Loucy (cell line): ENCODE data around the gene GOLGA1.

ENCODE experiments used
- H2AFZ ChIP-seq: fragments of 200-600 bp; sonication (generic); 2 replicates; pipeline ENCODE4 v1.6.0; 2016; ENCODE audit warnings: antibody characterized with exemption, mild to moderate bottlenecking, low read length, moderate library complexity
- H3F3A ChIP-seq: fragments of 200-600 bp; 2 replicates; pipeline ENCODE4 v1.6.0; 2016; ENCODE audit warnings: antibody characterized with exemption, low read depth, mild to moderate bottlenecking
- H3K27me3 ChIP-seq: fragments of 200-600 bp; sonication (generic); 2 replicates; pipeline ENCODE4 v1.6.1; 2014; ENCODE audit warnings: low read length, mild to moderate bottlenecking; ENCODE audit not compliant: insufficient read depth, poor library complexity, severe bottlenecking
- H3K36me3 ChIP-seq: fragments of 200-600 bp; sonication (generic); 2 replicates; pipeline ENCODE4 v1.6.1; 2016; ENCODE audit warnings: low read length; ENCODE audit not compliant: insufficient read depth
- H3K4me1 ChIP-seq: fragments of 200-600 bp; sonication (generic); 2 replicates; pipeline ENCODE4 v1.5.1; 2014; ENCODE audit warnings: low read length, mild to moderate bottlenecking; ENCODE audit not compliant: insufficient read depth, poor library complexity, severe bottlenecking
- H3K4me2 ChIP-seq: fragments of 200-600 bp; sonication (generic); 2 replicates; pipeline ENCODE4 v1.6.0; 2014; ENCODE audit warnings: antibody characterized with exemption, low read length, low read depth, mild to moderate bottlenecking; ENCODE audit not compliant: poor library complexity, severe bottlenecking
- H3K4me3 ChIP-seq: fragments of 200-600 bp; sonication (generic); 2 replicates; pipeline ENCODE4 v1.5.1; 2014; ENCODE audit warnings: low read length, mild to moderate bottlenecking, mixed read lengths; ENCODE audit not compliant: poor library complexity, severe bottlenecking
- H3K79me2 ChIP-seq: fragments of 200-600 bp; sonication (generic); 2 replicates; pipeline ENCODE4 v1.6.1; 2014; ENCODE audit warnings: low read length; ENCODE audit not compliant: insufficient read depth
- H3K9ac ChIP-seq: fragments of 200-600 bp; sonication (generic); 2 replicates; pipeline ENCODE4 v1.6.0; 2014; ENCODE audit warnings: mild to moderate bottlenecking, low read depth, low read length, moderate library complexity; ENCODE audit not compliant: poor library complexity, severe bottlenecking
- H3K9me2 ChIP-seq: fragments of 200-600 bp; sonication (generic); replicated peaks from 2 replicates; pipeline ENCODE4 v1.6.1; 2016; ENCODE audit warnings: low read depth, low read length, mixed read lengths
- H3K9me3 ChIP-seq: fragments of 200-600 bp; sonication (generic); 2 replicates; pipeline ENCODE4 v1.6.1; 2014; ENCODE audit warnings: mild to moderate bottlenecking, antibody characterized with exemption, low read length, low read depth; ENCODE audit not compliant: insufficient read depth
- H4K20me1 ChIP-seq: fragments of 200-600 bp; sonication (generic); 2 replicates; pipeline ENCODE4 v1.6.0; 2014; ENCODE audit warnings: antibody characterized with exemption, low read length, mild to moderate bottlenecking; ENCODE audit not compliant: insufficient read depth, poor library complexity, severe bottlenecking
- CTCF ChIP-seq: fragments of 200-600 bp; sonication (generic); conservative IDR thresholded peaks from 2 replicates; pipeline ENCODE4 v1.5.1; 2014; ENCODE audit warnings: mild to moderate bottlenecking, antibody characterized with exemption, low read length
- EZH2phosphoT487 ChIP-seq: fragments of 200-600 bp; IDR thresholded peaks from 2 replicates; pipeline ENCODE4 v1.6.1; 2018; ENCODE audit warnings: antibody characterized with exemption, mild to moderate bottlenecking, moderate library complexity, borderline replicate concordance

The GOLGA1 gene

GRCh38 chr9:124871156-124871561 is 69.7 kb downstream of the GOLGA1 start:
- H3F3A ChIP-seq: 0 out of 2 replicates have a peak, but pooled peaks cover 3% of the 10 kb centered on the region
- H4K20me1 ChIP-seq: peaks cover 65% of the 10 kb centered on the region
- no peaks in the 10 kb centered on the region for H3K27me3 ChIP-seq
- peak overlapping the region; percentile 81 for H3K4me2 ChIP-seq
- H3K9me2 ChIP-seq: no peaks in the 10 kb centered on the region
- peak overlapping the region; percentile 97 for H3K4me3 ChIP-seq
- peaks cover 87% of the 10 kb centered on the region for H3K79me2 ChIP-seq
- peaks cover 30% of the 10 kb centered on the region; the same call in 1 of the 2 replicates for H3K36me3 ChIP-seq
- H2AFZ ChIP-seq: no peak overlapping the region
- H3K9ac ChIP-seq: peak overlapping the region; percentile 99
- TF ChIP-seq EZH2phosphoT487 (no peak), CTCF (no peak)
- no peaks in the 10 kb centered on the region for H3K9me3 ChIP-seq
- peaks cover 39% of the 10 kb centered on the region for H3K4me1 ChIP-seq

GRCh38 chr9:124870723-124871122 is 70.2 kb downstream of the GOLGA1 start:
- peak overlapping the region; percentile 99 for H3K9ac ChIP-seq
- TF ChIP-seq EZH2phosphoT487 (no peak), CTCF (no peak)
- H3K9me2 ChIP-seq: no peaks in the 10 kb centered on the region
- peaks cover 39% of the 10 kb centered on the region for H3K4me1 ChIP-seq
- H3K9me3 ChIP-seq: no peaks in the 10 kb centered on the region
- peaks cover 26% of the 10 kb centered on the region; the same call in 1 of the 2 replicates for H3K36me3 ChIP-seq
- H3K79me2 ChIP-seq: peaks cover 85% of the 10 kb centered on the region
- H3K27me3 ChIP-seq: no peaks in the 10 kb centered on the region
- H3F3A ChIP-seq: 0 out of 2 replicates have a peak, but pooled peaks cover 3% of the 10 kb centered on the region
- no peak overlapping the region for H2AFZ ChIP-seq
- H3K4me2 ChIP-seq: peak overlapping the region; percentile 81
- H3K4me3 ChIP-seq: peak overlapping the region; percentile 97
- H4K20me1 ChIP-seq: peaks cover 60% of the 10 kb centered on the region

- no peaks in the 10 kb centered on the region for H3K9me2 ChIP-seq
- H3K4me3 ChIP-seq: peak overlapping the region; percentile 97
- H3K4me1 ChIP-seq: peaks cover 39% of the 10 kb centered on the region
- H3K36me3 ChIP-seq: peaks cover 20% of the 10 kb centered on the region; the same call in 1 of the 2 replicates
- TF ChIP-seq EZH2phosphoT487 (no peak), CTCF (no peak)
- 0 out of 2 replicates have a peak, but pooled peaks cover 3% of the 10 kb centered on the region for H3F3A ChIP-seq
- peaks cover 57% of the 10 kb centered on the region for H4K20me1 ChIP-seq
- no peaks in the 10 kb centered on the region for H3K9me3 ChIP-seq
- peaks cover 78% of the 10 kb centered on the region for H3K79me2 ChIP-seq
- H3K27me3 ChIP-seq: no peaks in the 10 kb centered on the region
- H3K4me2 ChIP-seq: peak overlapping the region; percentile 81
- H2AFZ ChIP-seq: no peak overlapping the region
- H3K9ac ChIP-seq: peak overlapping the region; percentile 99
Measured at GRCh38 chr9:124869986-124870560, 70.8 kb downstream of the GOLGA1 start.
